Parietal lobe (tissue), 2 donors: Measurements from ENCODE around the gene IRAG1. TPM values are rescaled to one million over a fixed set of nuclear protein-coding genes. Genes with fewer than 3 reads are reported as not detected.

Experiments
- small RNA-seq: library from RNA; depleted of rRNA; stranded (forward); fragments of <200 nt; gene quantifications from one replicate; pipeline ENCODE3, GENCODE V24; 2014; ENCODE audit warnings: low replicate concordance
- total RNA-seq: library from RNA; depleted of rRNA; stranded (reverse); fragments of >200 nt; gene quantifications from one replicate; pipeline ENCODE4 v1.2.3, GENCODE V29; 2014

IRAG1 gene, protein sequence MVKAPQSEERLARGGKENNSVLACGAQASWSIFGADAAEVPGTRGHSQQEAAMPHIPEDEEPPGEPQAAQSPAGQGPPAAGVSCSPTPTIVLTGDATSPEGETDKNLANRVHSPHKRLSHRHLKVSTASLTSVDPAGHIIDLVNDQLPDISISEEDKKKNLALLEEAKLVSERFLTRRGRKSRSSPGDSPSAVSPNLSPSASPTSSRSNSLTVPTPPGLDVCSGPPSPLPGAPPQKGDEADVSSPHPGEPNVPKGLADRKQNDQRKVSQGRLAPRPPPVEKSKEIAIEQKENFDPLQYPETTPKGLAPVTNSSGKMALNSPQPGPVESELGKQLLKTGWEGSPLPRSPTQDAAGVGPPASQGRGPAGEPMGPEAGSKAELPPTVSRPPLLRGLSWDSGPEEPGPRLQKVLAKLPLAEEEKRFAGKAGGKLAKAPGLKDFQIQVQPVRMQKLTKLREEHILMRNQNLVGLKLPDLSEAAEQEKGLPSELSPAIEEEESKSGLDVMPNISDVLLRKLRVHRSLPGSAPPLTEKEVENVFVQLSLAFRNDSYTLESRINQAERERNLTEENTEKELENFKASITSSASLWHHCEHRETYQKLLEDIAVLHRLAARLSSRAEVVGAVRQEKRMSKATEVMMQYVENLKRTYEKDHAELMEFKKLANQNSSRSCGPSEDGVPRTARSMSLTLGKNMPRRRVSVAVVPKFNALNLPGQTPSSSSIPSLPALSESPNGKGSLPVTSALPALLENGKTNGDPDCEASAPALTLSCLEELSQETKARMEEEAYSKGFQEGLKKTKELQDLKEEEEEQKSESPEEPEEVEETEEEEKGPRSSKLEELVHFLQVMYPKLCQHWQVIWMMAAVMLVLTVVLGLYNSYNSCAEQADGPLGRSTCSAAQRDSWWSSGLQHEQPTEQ
- total RNA-seq = 0.63 TPM

DNA sequence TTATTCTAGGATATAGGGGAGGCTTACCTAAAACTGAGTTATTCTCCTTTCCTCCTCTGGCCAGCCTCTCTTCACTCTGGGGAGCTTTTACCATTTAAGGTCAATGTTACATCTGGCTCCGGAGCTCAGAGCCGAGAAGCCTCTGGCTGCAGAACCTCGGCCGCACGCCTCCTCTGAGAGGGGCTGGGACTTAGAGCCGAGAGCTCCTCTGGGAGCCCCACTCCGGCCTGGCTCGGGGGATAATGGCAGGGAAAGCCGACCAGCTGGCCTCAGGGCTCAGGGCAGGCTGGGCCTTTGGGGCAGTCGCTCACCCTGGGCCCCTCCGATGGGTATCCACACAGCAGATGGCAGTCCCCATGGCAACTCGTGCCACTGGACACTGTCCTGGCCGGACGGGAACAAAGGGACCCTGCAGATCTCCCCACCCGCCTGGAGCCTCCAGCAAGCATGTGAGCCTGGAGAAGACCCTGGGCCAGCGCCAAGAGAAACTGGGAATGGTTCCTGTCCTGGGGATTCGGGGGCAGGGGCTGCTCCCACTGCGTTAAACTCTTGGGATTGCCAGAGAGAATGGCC lies at the start of gene IRAG1:
IRAG1 (minus strand) TSS at position 247 of the 573 bp plus-strand sequence; CDS start at position 94, 153 bp downstream.

Small RNA genes within 50 kb of the gene (small RNA-seq; reads per million reads assigned to genes)
- not detected for gene RF00019

Other genes starting within 250 kb of the IRAG1 start
- 0.63 TPM for gene AMPD3, start 238.5 kb downstream of the IRAG1 start, total RNA-seq
- 55.4 TPM for gene RNF141, start 152.6 kb downstream of the IRAG1 start, total RNA-seq
- gene LYVE1, start 125.1 kb downstream of the IRAG1 start, total RNA-seq = 1.3 TPM
- gene CTR9, start 57.5 kb upstream of the IRAG1 start, total RNA-seq = 57.3 TPM
- 1,082 TPM for gene EIF4G2, start 115.2 kb upstream of the IRAG1 start, total RNA-seq
- gene ZBED5, start 164.3 kb upstream of the IRAG1 start, total RNA-seq = 86.1 TPM